Bladder microvascular endothelial cell (primary cell): ENCODE data around the gene ZYG11A. TPM values are rescaled to one million over a fixed set of nuclear protein-coding genes. Genes with fewer than 3 reads are reported as not detected.

Source experiments
- total RNA-seq: library from RNA; depleted of rRNA; stranded (reverse); fragments of >200 nt; gene quantifications from 2 replicates; pipeline ENCODE4 v1.2.3, GENCODE V29; 2014

The ZYG11A gene
- 0.16 and 0.31 TPM in 2 replicates for total RNA-seq

GRCh38 chr1:52842643-52843310 is at the start of gene ZYG11A:
TSS of gene ZYG11A (plus strand) at chr1:52842760. CDS start at chr1:52842884, 124 bp downstream.

GRCh38 chr1:52927212-52928014 is 84.9 kb downstream of the ZYG11A start, which contains the start of gene SCP2:
TSS of gene SCP2 (plus strand) at chr1:52927276. CDS start at chr1:52927397, 121 bp downstream.

Other genes with a start within 250 kb of the ZYG11A start
- gene GPX7, start 240.4 kb upstream of the ZYG11A start, total RNA-seq, result 7.0 and 15.4 TPM in 2 replicates
- gene SHISAL2A, start 209.6 kb upstream of the ZYG11A start, total RNA-seq, result not detected in 2 replicates
- 7.3 and 13.3 TPM in 2 replicates for gene COA7, start 144.4 kb upstream of the ZYG11A start, total RNA-seq
- 18.0 and 29.2 TPM in 2 replicates for gene ZYG11B, start 116.3 kb upstream of the ZYG11A start, total RNA-seq
- gene ECHDC2, start 79.0 kb downstream of the ZYG11A start, total RNA-seq, result 13.8 and 21.5 TPM in 2 replicates
- gene SCP2, start 84.5 kb downstream of the ZYG11A start, total RNA-seq, result 86.1 and 105 TPM in 2 replicates
- under 0.01 and 0.25 TPM in 2 replicates for gene PODN, start 219.5 kb downstream of the ZYG11A start, total RNA-seq